T-cell (primary cell): Measurements from ENCODE around the gene ISM1. TPM values are rescaled to one million over a fixed set of nuclear protein-coding genes. Genes with fewer than 3 reads are reported as not detected.

Experiments
- ATAC-seq, 4 experiments: fragments of 200-7000 bp in 3 of 4; fragments of 150-1000 bp in 1 of 4; cut with Tn5 transposase; replicated peaks in 1 of 4; 1 replicate in 3 of 4; 2 replicates in 1 of 4; pipeline ENCODE4 v1.10.0; 2021; ENCODE audit warnings: moderate library complexity in 3 of 4, mild to moderate bottlenecking in 2 of 4, moderate number of reproducible peaks in 1 of 4
- CTCF ChIA-PET, 2 donors: fragments of 300-600 bp; sonication (Branson Sonifier 250); formaldehyde crosslinking; loops; one replicate each; lab custom pipeline; 2022; ENCODE audit warnings: antibody characterized with exemption in 2 of 2; lab: Charles Lee
- POLR2A ChIA-PET, 2 donors: fragments of 300-600 bp; sonication (Branson Sonifier 250); formaldehyde crosslinking; loops; one replicate each; lab custom pipeline; 2022; ENCODE audit warnings: antibody characterized with exemption in 2 of 2; lab: Charles Lee
- DNase-seq, 35 experiments: peaks; one replicate each; pipeline versions ENCODE4 v3.0.0 to v3.0.0-alpha.2; 2013 to 2023
- H3K27ac ChIP-seq: one replicate; pipeline ENCODE4 v1.5.1; 2013; ENCODE audit warnings: low read length
- H3K27me3 ChIP-seq, 2 experiments: replicated peaks in 1 of 2; 1 replicate in 1 of 2; 2 replicates in 1 of 2; pipeline versions ENCODE4 v1.6.1 to v1.7.0; 2013; ENCODE audit warnings: low read length in 1 of 2, mixed read lengths in 1 of 2; ENCODE audit not compliant: control insufficient read depth in 2 of 2, insufficient read depth in 2 of 2; ENCODE audit errors: extremely low read depth in 1 of 2
- H3K36me3 ChIP-seq, 2 donors: 1 replicate in 1 of 2; 2 replicates in 1 of 2; pipeline versions ENCODE4 v1.6.1 to v1.7.0; 2013; ENCODE audit warnings: low read length in 1 of 2; ENCODE audit not compliant: control insufficient read depth in 2 of 2, insufficient read depth in 1 of 2; ENCODE audit errors: extremely low read depth in 1 of 2
- H3K4me1 ChIP-seq, 2 experiments: 1 replicate in 1 of 2; 2 replicates in 1 of 2; pipeline versions ENCODE4 v1.6.1 to v1.7.0; 2013; ENCODE audit warnings: low read length in 2 of 2, mixed read lengths in 1 of 2; ENCODE audit not compliant: insufficient read depth in 2 of 2, control insufficient read depth in 1 of 2; ENCODE audit errors: extremely low read depth in 1 of 2
- H3K4me3 ChIP-seq, 2 donors: 1 replicate in 1 of 2; 2 replicates in 1 of 2; pipeline versions ENCODE4 v1.5.1 to v1.7.0; 2013; ENCODE audit warnings: mild to moderate bottlenecking in 2 of 2, low read length in 1 of 2, moderate library complexity in 1 of 2; ENCODE audit not compliant: control insufficient read depth in 1 of 2; ENCODE audit errors: extremely low read depth in 1 of 2
- H3K9me3 ChIP-seq: 2 replicates; pipeline ENCODE4 v1.7.0; 2013
- H3K27ac Mint-ChIP-seq, 2 donors: one replicate each; pipeline ENCODE4 v1.8.0; 2020 to 2021; ENCODE audit warnings: mild to moderate bottlenecking in 2 of 2, mixed read lengths in 2 of 2
- H3K27me3 Mint-ChIP-seq, 2 donors: one replicate each; pipeline ENCODE4 v1.8.0; 2021 to 2022; ENCODE audit warnings: mixed read lengths in 2 of 2
- H3K36me3 Mint-ChIP-seq: one replicate; pipeline ENCODE4 v1.8.0; 2021; ENCODE audit warnings: mixed read lengths
- H3K4me1 Mint-ChIP-seq, 3 donors: one replicate each; pipeline ENCODE4 v1.8.0; 2020 to 2022; ENCODE audit warnings: mixed read lengths in 3 of 3, mild to moderate bottlenecking in 1 of 3
- H3K4me3 Mint-ChIP-seq, 3 donors: one replicate each; pipeline ENCODE4 v1.8.0; 2020 to 2022; ENCODE audit warnings: mild to moderate bottlenecking in 3 of 3, mixed read lengths in 3 of 3, moderate library complexity in 3 of 3
- H3K9me3 Mint-ChIP-seq, 3 donors: one replicate each; pipeline ENCODE4 v1.8.0; 2020 to 2022; ENCODE audit warnings: mixed read lengths in 3 of 3
- WGBS: methylation state at CpG from one replicate; pipeline ENCODE4 v1.1.5; 2013; ENCODE audit warnings: missing lambda C conversion rate; ENCODE audit not compliant: insufficient coverage; 5-methylcytosine and 5-hydroxymethylcytosine counted together
- total RNA-seq, 35 experiments: library from RNA in 6 of 35; stranded (reverse) in 6 of 35; fragments of 120-200 nt in 1 of 35; gene quantifications; one replicate each; pipeline versions ENCODE4 v1.2.1 to v1.2.4 and lab custom pipeline; 2013 to 2026

Gene ISM1
- total RNA-seq, 5 donors from 2014 or later (not counting 1 experiment from before 2014, with no cell fraction given) = 2.9 to 6.2 (median 4.5) TPM

DNA sequence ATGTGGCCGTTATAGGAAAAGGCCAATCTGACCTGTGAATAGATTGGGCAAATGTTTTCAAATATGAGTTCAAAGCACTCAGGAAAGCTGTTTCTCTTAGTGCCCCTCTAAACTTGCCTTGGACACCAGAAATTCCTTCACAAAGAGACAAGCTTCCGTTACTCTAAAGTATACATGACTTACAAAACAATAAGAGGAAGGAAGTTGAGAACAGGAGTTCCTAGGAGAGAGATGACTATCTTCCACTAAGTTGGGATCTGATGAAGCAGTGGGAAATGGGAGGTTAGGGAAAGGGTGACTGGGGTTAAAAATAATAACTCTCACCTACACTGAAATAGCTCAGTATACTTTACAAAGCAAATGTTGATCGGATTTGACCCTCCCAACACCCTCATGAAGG, 50.0 kb downstream of the ISM1 start:
- ATAC-seq = no peak
- H3K27ac ChIP-seq = no peak overlapping the region
- H3K4me1 ChIP-seq = no peaks in the 10 kb centered on the region
- H3K27me3 ChIP-seq = no peaks in the 10 kb centered on the region
- Mint-ChIP-seq H3K27ac (no peak overlapping the region), H3K27me3 (no peaks in the 10 kb centered on the region), H3K4me3 (no peak overlapping the region), H3K36me3 (peaks cover 26% of the 10 kb centered on the region), H3K4me1 (no peaks in the 10 kb centered on the region), H3K9me3 (no peaks in the 10 kb centered on the region)
- DNase-seq = no peak
- H3K4me3 ChIP-seq = no peak overlapping the region
- ChIA-PET CTCF (interaction anchor here in 1 of 2 donors (0.9 kb wide), 1 partner anchor 152 kb away, joined by 3 read pairs; no protein-coding TSS in a partner anchor), POLR2A (interaction anchor here in 1 of 2 donors (0.6 kb wide), 1 partner anchor 148 kb away, joined by 6 read pairs; no protein-coding TSS in a partner anchor)
- WGBS = no CpG with 5 or more reads among the region's 3 CpGs
- no peaks in the 10 kb centered on the region for H3K9me3 ChIP-seq
- no peaks in the 10 kb centered on the region for H3K36me3 ChIP-seq

DNA sequence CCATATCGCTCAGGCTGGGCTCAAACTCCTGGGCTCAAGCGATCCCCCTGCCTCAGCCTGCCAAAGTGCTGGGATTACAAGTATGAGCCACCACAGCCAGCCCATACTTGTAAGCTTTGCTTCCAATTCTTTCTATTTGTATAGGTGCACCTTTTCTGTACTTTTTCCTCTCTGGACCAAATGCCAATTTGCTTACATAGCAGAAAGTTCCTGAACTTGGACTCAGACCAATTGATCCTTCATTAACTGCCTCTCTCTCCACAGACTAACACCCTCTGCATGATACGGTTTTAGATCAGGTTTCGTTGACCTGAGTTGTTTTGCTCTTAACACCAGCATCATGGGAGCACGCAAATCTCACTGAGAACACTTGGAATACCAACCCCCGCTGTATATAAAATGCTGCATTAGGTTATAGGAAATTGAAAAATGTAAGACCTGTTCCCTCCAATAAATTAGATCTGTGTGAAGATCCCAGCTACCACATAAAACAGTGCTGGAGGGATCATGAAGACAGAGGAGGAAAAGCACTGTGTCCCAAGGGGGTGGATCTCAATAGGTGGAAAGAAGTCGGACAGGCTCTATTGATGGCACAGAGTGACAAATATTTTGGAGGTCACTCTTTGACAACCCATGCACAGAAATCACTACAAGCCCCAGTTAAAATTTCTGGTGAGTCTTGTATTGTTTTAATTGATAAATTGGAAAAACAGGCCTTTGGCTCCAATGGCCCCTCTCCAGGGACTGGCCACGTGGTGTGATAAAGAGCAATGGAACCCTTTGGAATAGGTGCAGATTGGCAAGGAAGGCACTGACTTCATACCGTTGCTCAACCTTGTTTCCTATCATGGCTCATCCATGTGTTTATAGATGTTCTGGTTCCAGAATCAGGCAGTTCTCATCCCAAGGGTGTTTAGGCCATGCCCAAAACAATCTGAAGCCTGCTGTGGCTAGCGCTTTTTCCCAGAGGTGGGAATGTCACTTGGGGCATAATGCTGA, 51.2 kb downstream of the ISM1 start:
- ATAC-seq = no peak
- Mint-ChIP-seq H3K27ac (no peak overlapping the region), H3K4me1 (no peaks in the 10 kb centered on the region), H3K9me3 (no peaks in the 10 kb centered on the region), H3K36me3 (peaks cover 30% of the 10 kb centered on the region), H3K4me3 (no peak overlapping the region), H3K27me3 (no peaks in the 10 kb centered on the region)
- Histone ChIP-seq H3K27ac (no peak overlapping the region), H3K36me3 (no peaks in the 10 kb centered on the region), H3K4me3 (no peak overlapping the region), H3K9me3 (no peaks in the 10 kb centered on the region), H3K27me3 (no peaks in the 10 kb centered on the region), H3K4me1 (no peaks in the 10 kb centered on the region)
- ChIA-PET POLR2A (interaction anchor here in 1 of 2 donors (0.6 kb wide), 1 partner anchor 149 kb away, joined by 6 read pairs; no protein-coding TSS in a partner anchor), CTCF (interaction anchor here in 1 of 2 donors (0.9 kb wide), 1 partner anchor 153 kb away, joined by 3 read pairs; no protein-coding TSS in a partner anchor)
- 78% methylated on average over 5 of the region's 10 CpGs for WGBS
- no peak for DNase-seq

DNA sequence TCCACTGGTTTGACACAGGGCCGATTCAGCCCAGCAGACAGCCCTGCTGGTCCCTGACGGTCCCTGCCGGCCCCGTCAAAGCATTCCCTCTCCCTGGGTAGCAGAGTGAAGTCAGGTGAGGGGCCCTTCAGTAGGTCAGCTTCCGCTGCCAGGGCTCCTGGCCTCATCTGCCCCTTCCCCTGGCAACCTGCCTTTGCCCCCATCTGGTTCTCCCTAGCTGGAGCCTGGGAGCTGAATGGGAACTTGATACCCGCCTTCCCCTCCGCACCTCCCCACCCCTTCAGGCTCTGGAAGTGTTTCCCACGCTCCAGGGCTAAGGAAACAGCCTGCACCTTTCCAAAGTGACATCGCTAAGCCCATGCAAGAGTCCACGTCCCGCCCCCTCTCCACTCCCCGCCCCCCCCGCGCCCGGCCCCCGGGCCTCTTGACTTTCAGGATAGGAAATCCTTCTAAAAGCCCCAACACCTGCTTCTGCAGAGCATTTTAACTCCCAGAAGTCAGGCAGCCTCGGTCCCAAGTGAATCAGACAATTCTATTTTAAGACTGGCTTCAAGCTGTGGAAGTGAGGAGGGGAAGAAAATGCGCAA, 53.3 kb downstream of the ISM1 start:
- Mint-ChIP-seq H3K9me3 (no peaks in the 10 kb centered on the region), H3K27me3 (no peaks in the 10 kb centered on the region), H3K36me3 (peaks cover 40% of the 10 kb centered on the region), H3K4me3 (no peak overlapping the region), H3K27ac (no peak overlapping the region), H3K4me1 (no peaks in the 10 kb centered on the region)
- no peaks in the 10 kb centered on the region for H3K4me1 ChIP-seq
- no peak overlapping the region for H3K4me3 ChIP-seq
- ATAC-seq (no peak), DNase-seq (no peak)
- no peak overlapping the region for H3K27ac ChIP-seq
- no peaks in the 10 kb centered on the region for H3K27me3 ChIP-seq
- 86% methylated on average over 3 of the region's 18 CpGs for WGBS
- ChIA-PET POLR2A (no interaction called here), CTCF (no interaction called here)
- H3K36me3 ChIP-seq = no peaks in the 10 kb centered on the region
- H3K9me3 ChIP-seq = no peaks in the 10 kb centered on the region

DNA sequence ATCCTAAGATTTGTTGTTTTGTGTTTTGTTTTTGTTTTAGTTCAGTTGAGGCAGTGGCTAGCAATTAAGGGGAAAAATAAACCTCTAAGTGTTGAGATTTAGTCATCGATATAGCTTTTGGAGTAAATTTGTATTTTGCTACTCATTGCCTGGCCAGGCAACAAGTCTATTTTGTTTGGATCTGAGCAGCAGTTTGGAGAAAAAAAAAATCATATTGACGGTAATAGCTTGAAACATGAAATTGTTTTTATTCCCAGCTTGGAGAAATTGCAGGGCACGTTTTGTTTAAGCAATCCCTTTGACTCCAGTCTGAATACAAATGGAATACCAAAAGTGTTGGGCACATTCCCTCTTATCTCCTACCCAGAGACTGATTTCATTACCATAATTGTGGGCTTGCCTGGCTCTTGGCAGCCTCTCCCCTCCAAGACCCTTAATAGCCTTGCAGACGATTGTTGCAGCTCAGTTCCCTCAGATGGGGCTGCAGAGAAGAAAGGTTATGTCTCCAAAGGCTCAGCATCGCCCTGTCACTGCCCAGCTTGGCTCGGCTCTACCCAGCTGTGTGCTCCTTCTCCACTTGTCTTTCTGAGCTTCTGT, 56.0 kb downstream of the ISM1 start:
- no peak for DNase-seq
- WGBS = 88% methylated on average over 4 of the region's 6 CpGs

DNA sequence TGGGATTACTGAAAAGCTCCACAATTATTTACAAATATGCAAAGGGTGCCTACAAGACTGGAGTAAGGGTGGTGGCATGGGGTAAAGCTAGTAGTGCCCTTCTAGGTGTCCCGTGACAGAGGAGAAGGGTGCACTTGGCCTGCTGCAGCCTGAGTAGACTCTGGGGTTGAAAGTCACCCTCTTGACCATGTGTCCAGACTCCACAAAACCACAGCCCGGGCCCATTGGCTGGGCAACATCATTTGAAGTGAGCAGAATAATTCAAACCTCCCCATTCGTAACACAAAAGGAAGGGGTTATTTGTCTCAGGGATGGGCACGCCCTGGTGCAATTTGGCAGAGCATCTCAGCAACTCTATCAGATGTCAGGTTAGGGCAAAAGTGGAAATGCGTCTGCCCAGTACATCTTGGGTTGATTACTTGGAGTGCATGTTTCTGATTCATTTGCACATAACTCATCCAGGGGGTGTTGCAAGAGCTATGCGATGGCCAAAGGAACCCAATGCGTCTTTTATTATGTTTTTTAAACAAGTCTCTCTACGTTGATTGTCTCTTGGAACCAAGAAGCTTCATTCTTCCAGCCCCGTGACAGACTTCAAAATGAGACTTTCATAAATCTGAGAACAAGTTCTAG, 56.7 kb downstream of the ISM1 start:
- Mint-ChIP-seq H3K4me3 (no peak overlapping the region), H3K27me3 (no peaks in the 10 kb centered on the region), H3K4me1 (no peaks in the 10 kb centered on the region), H3K36me3 (peaks cover 27% of the 10 kb centered on the region), H3K27ac (no peak overlapping the region), H3K9me3 (no peaks in the 10 kb centered on the region)
- Histone ChIP-seq H3K9me3 (no peaks in the 10 kb centered on the region), H3K4me1 (no peaks in the 10 kb centered on the region), H3K36me3 (no peaks in the 10 kb centered on the region), H3K27me3 (no peaks in the 10 kb centered on the region), H3K27ac (no peak overlapping the region), H3K4me3 (no peak overlapping the region)
- ChIA-PET POLR2A (interaction anchor here in 1 of 2 donors (0.5 to 0.6 kb wide), 2 partner anchors 147 to 354 kb away, joined by 4 read pairs; no protein-coding TSS in a partner anchor), CTCF (interaction anchor here (0.5 to 0.6 kb wide), 3 partner anchors 9 to 159 kb away, joined by 3 read pairs; no protein-coding TSS in a partner anchor)
- WGBS = 86% methylated on average over 5 of the region's 9 CpGs
- DNase-seq (no peak), ATAC-seq (no peak)

More for the DNA sequence above, 56.0 kb downstream of the ISM1 start:
- H3K36me3 ChIP-seq = no peaks in the 10 kb centered on the region
- Mint-ChIP-seq H3K4me1 (no peaks in the 10 kb centered on the region), H3K27ac (no peak overlapping the region), H3K36me3 (peaks cover 31% of the 10 kb centered on the region), H3K9me3 (no peaks in the 10 kb centered on the region), H3K27me3 (no peaks in the 10 kb centered on the region), H3K4me3 (no peak overlapping the region)
- H3K4me1 ChIP-seq = no peaks in the 10 kb centered on the region
- H3K4me3 ChIP-seq = no peak overlapping the region
- no peak for ATAC-seq
- ChIA-PET CTCF (interaction anchor here in 1 of 2 donors (0.6 kb wide), 1 partner anchor 8 kb away, joined by 3 read pairs; no protein-coding TSS in a partner anchor), POLR2A (no interaction called here)
- no peaks in the 10 kb centered on the region for H3K27me3 ChIP-seq
- no peaks in the 10 kb centered on the region for H3K9me3 ChIP-seq
- no peak overlapping the region for H3K27ac ChIP-seq
